ENCODE data around the gene P2RY6.

P2RY6 gene

GRCh38 chr11:73249304-73249703, 22.8 kb upstream of the P2RY6 start:
- no peak for TF ChIP-seq CTCF (IDR thresholded peaks at IDR 0.05; ENCODE audit: control extremely low read depth, extremely low read depth, low read depth, missing control alignments)
- CTCF ChIA-PET = interaction anchor here (0.8 to 1.2 kb wide), 3 partner anchors 13 to 662 kb away, joined by 3 to 7 read pairs (median 3); no protein-coding TSS in a partner anchor
- POLR2A ChIA-PET = no interaction called here
- DNase-seq (ENCODE audit: extremely low spot score) = no peak

GRCh38 chr11:73249853-73250783, 22.0 kb upstream of the P2RY6 start:
- ChIA-PET CTCF (no interaction called here), POLR2A (no interaction called here)

DNA sequence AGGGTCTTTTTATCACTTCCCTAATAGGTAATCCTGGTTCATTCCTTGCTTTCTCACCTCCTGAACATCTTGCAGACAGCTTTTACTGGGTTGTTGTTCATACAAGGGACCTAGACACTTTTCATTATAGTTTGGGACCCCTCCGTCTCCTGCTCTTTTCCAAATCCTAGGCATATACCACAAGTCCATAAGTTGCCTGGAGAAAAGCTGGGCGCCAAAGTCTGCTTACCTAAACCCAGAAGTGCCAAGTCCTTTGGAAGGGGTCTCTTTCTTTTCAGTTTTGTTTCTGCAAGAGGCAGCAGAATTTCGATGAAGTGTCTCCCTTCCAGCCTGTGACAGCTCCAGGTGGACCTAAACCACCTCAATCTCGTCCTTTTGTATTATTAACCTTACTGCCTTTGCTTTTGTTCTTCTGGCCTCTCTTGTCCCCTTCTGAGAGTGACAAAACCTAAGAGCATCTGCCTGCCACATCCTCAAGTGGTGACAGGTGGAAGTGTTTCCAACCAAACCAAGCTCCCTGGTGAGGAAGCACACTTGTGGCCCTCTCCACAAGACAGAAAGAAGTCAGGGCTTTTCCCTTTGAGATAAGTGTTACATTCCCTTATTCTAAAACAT, 19.5 kb upstream of the P2RY6 start:
- DNase-seq (ENCODE audit: extremely low spot score) = no peak
- ChIA-PET CTCF (interaction anchor here (0.8 to 1.0 kb wide), 3 partner anchors 10 to 36 kb away, joined by 3 to 4 read pairs (median 4); no protein-coding TSS in a partner anchor), POLR2A (no interaction called here)
- TF ChIP-seq CTCF (IDR thresholded peaks at IDR 0.05; ENCODE audit: control extremely low read depth, extremely low read depth, low read depth, missing control alignments) = peak; percentile 2

More at GRCh38 chr11:73249853-73250783, 22.0 kb upstream of the P2RY6 start:
- no peak for DNase-seq (ENCODE audit: extremely low spot score)
- no peak for TF ChIP-seq CTCF (IDR thresholded peaks at IDR 0.05; ENCODE audit: control extremely low read depth, extremely low read depth, low read depth, missing control alignments)

DNA sequence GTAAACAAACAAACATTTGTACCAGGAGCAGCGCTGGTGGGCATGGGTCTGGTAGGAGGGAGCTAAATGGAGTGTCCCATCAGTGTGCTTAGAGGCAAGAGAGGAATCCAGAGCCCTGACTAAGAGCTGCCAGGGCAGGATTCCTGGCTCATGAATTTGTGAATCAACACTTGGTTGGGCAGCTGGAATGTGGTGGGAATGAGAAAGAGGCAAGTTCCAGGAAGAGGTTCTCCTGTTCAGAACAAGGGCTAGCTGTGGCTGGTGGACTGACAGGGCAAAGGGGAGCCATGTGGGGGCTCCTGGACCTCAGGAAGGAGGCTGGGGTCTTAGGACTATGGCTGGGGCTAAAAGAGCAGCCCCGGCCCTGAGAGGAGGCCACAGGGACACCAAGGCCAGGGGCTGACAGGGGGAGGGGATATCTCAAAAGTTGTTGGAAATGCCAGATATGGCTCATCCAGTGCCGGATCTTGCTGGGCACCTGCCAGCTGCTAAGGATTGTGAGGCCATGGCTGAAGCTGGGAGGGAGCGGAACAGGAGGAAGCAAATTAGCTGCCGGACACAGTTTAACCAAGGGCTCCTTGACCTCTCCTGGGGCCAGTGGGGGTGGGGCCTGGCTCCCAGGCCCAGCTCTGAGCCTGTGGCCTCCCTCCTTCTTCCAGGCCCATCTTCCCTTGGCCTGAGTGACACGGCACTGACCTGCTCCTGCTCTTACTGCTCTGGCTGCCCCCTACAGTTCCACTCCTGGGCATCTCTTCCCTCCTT, 14.6 kb upstream of the P2RY6 start:
- CTCF ChIA-PET = interaction anchor here (1.0 to 3.0 kb wide), 10 partner anchors 10 to 786 kb away, joined by 3 to 10 read pairs (median 3); no protein-coding TSS in a partner anchor
- no peak for TF ChIP-seq CTCF (IDR thresholded peaks at IDR 0.05; ENCODE audit: control extremely low read depth, extremely low read depth, low read depth, missing control alignments)
- no peak for DNase-seq (ENCODE audit: extremely low spot score)
- POLR2A ChIA-PET = no interaction called here

DNA sequence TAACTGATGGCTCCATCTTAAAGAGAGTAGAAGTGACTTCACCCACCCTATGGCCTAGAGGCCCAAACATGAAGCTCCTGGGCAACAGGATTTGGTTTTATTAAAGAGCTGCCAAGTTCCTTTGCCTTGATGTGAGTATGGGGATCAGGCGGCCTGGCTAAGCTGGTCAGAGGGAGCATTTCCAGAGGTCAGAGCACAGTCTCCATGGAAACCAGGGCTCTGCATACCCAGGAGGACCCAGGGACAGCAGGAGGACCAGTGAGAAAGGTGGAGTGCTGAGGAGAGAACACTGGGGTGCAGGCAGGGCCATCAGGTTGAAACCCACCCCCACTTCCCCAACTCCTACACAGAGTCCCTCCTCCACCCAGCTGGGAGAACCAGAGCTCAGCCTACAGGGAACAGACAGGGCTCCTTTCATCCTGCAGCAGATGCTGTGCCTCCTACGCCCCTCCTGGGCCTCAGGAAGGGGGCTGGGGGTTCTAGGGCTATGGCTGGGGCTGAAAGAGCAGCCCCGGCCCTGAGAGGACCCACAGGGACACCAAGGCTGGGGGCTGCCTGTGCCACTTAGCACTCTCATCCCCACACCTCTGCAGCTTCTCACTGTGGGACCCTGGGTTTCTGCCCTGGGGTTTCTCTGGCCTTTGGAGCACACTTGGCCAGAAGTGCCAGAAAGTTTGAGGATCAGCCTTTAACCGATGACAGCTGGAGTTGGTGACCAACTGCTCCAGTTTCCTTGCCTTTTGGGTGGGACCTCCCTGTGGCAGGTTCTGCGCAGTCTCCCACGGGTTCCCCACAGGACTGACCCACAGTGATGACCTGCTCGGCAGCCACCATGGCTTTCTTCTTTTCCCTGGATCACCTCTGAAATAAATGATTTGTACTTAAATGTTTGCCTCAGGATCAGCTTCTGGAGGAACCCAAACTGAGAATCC, 13.8 kb upstream of the P2RY6 start:
- no peak for TF ChIP-seq CTCF (IDR thresholded peaks at IDR 0.05; ENCODE audit: control extremely low read depth, extremely low read depth, low read depth, missing control alignments)
- DNase-seq (ENCODE audit: extremely low spot score) = no peak
- ChIA-PET POLR2A (no interaction called here), CTCF (interaction anchor here (1.0 to 3.0 kb wide), 9 partner anchors 9 to 787 kb away, joined by 3 to 10 read pairs (median 3); no protein-coding TSS in a partner anchor)
